Hepatocyte (in vitro differentiated cells): Measurements from ENCODE around the gene RAB27A. TPM values are rescaled to one million over a fixed set of nuclear protein-coding genes. Genes with fewer than 3 reads are reported as not detected.

Experiments
- DNase-seq: peaks from one replicate; pipeline ENCODE4 v3.0.0-alpha.2; 2016; ENCODE audit warnings: low spot score
- H2AFZ ChIP-seq: fragments of 200-600 bp; sonication (generic); 2 replicates; pipeline ENCODE4 v1.6.0; 2016; ENCODE audit warnings: antibody characterized with exemption, mild to moderate bottlenecking
- H3K27ac ChIP-seq: fragments of 200-600 bp; sonication (generic); 2 replicates; pipeline ENCODE4 v1.5.1; 2016; ENCODE audit warnings: mild to moderate bottlenecking
- H3K27me3 ChIP-seq: fragments of 200-600 bp; sonication (generic); 2 replicates; pipeline ENCODE4 v1.6.1; 2016
- H3K36me3 ChIP-seq: fragments of 200-600 bp; sonication (generic); replicated peaks from 2 replicates; pipeline ENCODE4 v1.5.1; 2016; ENCODE audit warnings: low read depth; ENCODE audit not compliant: insufficient read depth
- H3K4me1 ChIP-seq: fragments of 200-600 bp; sonication (generic); 2 replicates; pipeline ENCODE4 v1.5.1; 2016; ENCODE audit warnings: mild to moderate bottlenecking, moderate library complexity; ENCODE audit not compliant: insufficient read depth
- H3K4me2 ChIP-seq: fragments of 200-600 bp; sonication (generic); 2 replicates; pipeline ENCODE4 v1.6.0; 2016
- H3K4me3 ChIP-seq: fragments of 200-600 bp; sonication (generic); 2 replicates; pipeline ENCODE4 v1.5.1; 2016; ENCODE audit warnings: mild to moderate bottlenecking
- H3K79me2 ChIP-seq: fragments of 200-600 bp; sonication (generic); 2 replicates; pipeline ENCODE4 v1.6.0; 2017; ENCODE audit warnings: mild to moderate bottlenecking
- H3K9me2 ChIP-seq: fragments of 200-600 bp; sonication (generic); replicated peaks from 2 replicates; pipeline ENCODE4 v1.6.0; 2017; ENCODE audit warnings: mild to moderate bottlenecking; ENCODE audit not compliant: insufficient read depth
- H3K9me3 ChIP-seq: fragments of 200-600 bp; sonication (generic); 2 replicates; pipeline ENCODE4 v1.5.1; 2016; ENCODE audit warnings: low read depth, mild to moderate bottlenecking
- H4K20me1 ChIP-seq: fragments of 200-600 bp; sonication (generic); 2 replicates; pipeline ENCODE4 v1.6.0; 2016; ENCODE audit warnings: mild to moderate bottlenecking; ENCODE audit not compliant: insufficient read depth, poor library complexity, severe bottlenecking
- CTCF ChIP-seq: fragments of 200-600 bp; sonication (generic); IDR thresholded peaks from 2 replicates; pipeline ENCODE4 v1.5.1; 2016; ENCODE audit warnings: antibody characterized with exemption, mild to moderate bottlenecking; ENCODE audit not compliant: poor library complexity
- EZH2 ChIP-seq: fragments of 200-600 bp; sonication (generic); IDR thresholded peaks from 2 replicates; pipeline ENCODE4 v1.6.1; 2016; ENCODE audit warnings: antibody characterized with exemption, mild to moderate bottlenecking, borderline replicate concordance
- EZH2phosphoT487 ChIP-seq: fragments of 200-600 bp; sonication (generic); IDR thresholded peaks from one replicate; pipeline ENCODE4 v1.6.1; 2018; ENCODE audit warnings: antibody characterized with exemption, mild to moderate bottlenecking, low read depth, moderate library complexity; ENCODE audit not compliant: unreplicated experiment, severe bottlenecking
- WGBS: methylation state at CpG from one replicate; pipeline ENCODE4 v1.1.6; 2016; ENCODE audit warnings: low lambda C conversion rate; ENCODE audit errors: missing lambda C conversion rate; 5-methylcytosine and 5-hydroxymethylcytosine counted together
- polyA plus RNA-seq: library from polyadenylated mRNA; unstranded; fragments of >200 nt; fragmentation: Nextera tagmentation; extraction: Ambion mirVana; gene quantifications from 2 replicates; pipeline ENCODE4 v1.2.1, GENCODE V29; 2016
- total RNA-seq: library from RNA; depleted of rRNA; stranded (reverse); fragments of >200 nt; gene quantifications from 2 replicates; pipeline ENCODE4 v1.2.3, GENCODE V29; 2014

The RAB27A gene
- total and polyA plus RNA-seq, 2 experiments from 2014 or later, result 10.5 to 16.6 TPM

DNA sequence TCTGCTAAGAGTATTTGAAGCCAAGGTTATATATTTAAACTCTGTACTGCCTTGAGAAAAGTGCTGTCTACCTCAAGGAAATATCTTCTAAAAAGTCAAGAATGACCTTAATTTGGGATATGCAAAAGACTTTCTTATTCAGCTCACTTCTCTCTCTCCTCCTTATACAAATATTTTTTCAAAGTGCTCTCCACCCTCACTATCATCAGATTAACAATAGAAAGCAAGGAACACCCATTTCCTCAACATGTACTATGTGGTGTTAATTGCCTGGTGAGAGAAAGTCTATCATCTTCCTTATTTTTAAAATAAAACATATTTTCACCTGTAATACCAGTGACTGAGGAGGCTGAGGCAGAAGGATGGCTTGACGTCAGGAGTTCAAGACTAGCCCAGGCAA lies 48.4 kb downstream of the RAB27A start:
- Histone ChIP-seq H4K20me1 (no peaks in the 10 kb centered on the region), H3K4me3 (no peak overlapping the region), H2AFZ (no peak overlapping the region), H3K9me3 (no peaks in the 10 kb centered on the region), H3K36me3 (no peaks in the 10 kb centered on the region), H3K4me2 (no peak overlapping the region), H3K9me2 (no peaks in the 10 kb centered on the region), H3K27ac (no peak overlapping the region), H3K27me3 (no peaks in the 10 kb centered on the region), H3K4me1 (no peaks in the 10 kb centered on the region), H3K79me2 (peaks cover 24% of the 10 kb centered on the region)
- DNase-seq, result no peak
- WGBS, result 100% methylated on average over 1 of the region's 1 CpG
- no peak for TF ChIP-seq EZH2phosphoT487
- no peak for TF ChIP-seq EZH2
- no peak for TF ChIP-seq CTCF

GRCh38 chr15:55240125-55240760 lies 49.4 kb downstream of the RAB27A start:
- Histone ChIP-seq H3K4me2 (no peak overlapping the region), H4K20me1 (no peaks in the 10 kb centered on the region), H3K4me3 (no peak overlapping the region), H3K4me1 (no peaks in the 10 kb centered on the region), H2AFZ (no peak overlapping the region), H3K9me3 (no peaks in the 10 kb centered on the region), H3K79me2 (peaks cover 17% of the 10 kb centered on the region), H3K36me3 (no peaks in the 10 kb centered on the region), H3K27me3 (no peaks in the 10 kb centered on the region), H3K27ac (no peak overlapping the region), H3K9me2 (no peaks in the 10 kb centered on the region)
- TF ChIP-seq EZH2, result no peak
- no peak for TF ChIP-seq CTCF
- TF ChIP-seq EZH2phosphoT487, result no peak
- 90% methylated on average over 3 of the region's 3 CpGs for WGBS
- DNase-seq, result no peak

DNA sequence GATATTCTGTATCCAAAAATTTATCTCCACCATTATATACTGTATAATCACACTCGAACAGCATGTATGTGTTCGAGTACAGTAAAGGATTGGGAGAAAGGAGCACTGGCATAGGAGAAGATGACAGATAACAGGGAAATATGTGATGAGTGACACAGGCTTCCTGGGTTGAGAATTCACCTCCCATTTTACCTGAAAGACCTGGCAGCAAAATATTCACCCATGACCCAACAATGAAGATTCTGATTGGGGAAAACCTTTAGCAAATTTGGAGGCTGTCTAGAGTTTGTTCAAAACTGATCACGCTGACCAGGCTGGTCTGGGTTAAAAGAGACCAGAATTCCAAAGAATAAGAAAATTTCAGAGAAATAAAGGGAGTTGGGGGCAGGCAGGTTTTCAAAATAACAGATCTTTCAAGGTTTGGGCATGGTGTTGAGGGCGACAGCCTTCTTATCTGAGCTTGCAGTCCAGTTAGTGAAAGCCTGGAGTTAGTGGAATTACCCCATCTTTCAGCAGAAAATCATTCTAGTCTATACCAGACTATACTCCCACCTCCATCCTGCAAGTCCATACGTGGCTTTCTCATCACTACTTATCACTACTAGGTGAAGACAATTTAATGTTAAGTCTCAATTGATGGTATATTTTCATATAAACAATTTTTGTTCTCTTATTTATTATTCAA lies 50.0 kb downstream of the RAB27A start:
- Histone ChIP-seq H2AFZ (no peak overlapping the region), H3K27ac (no peak overlapping the region), H3K27me3 (no peaks in the 10 kb centered on the region), H3K9me3 (no peaks in the 10 kb centered on the region), H3K4me3 (no peak overlapping the region), H3K36me3 (no peaks in the 10 kb centered on the region), H3K4me1 (no peaks in the 10 kb centered on the region), H3K4me2 (no peak overlapping the region), H3K79me2 (peaks cover 13% of the 10 kb centered on the region), H3K9me2 (no peaks in the 10 kb centered on the region), H4K20me1 (no peaks in the 10 kb centered on the region)
- TF ChIP-seq CTCF (no peak), EZH2phosphoT487 (no peak), EZH2 (no peak)
- DNase-seq, result no peak
- 88% methylated on average over 5 of the region's 5 CpGs for WGBS
